ENCODE results near the gene XRN1.

DNA sequence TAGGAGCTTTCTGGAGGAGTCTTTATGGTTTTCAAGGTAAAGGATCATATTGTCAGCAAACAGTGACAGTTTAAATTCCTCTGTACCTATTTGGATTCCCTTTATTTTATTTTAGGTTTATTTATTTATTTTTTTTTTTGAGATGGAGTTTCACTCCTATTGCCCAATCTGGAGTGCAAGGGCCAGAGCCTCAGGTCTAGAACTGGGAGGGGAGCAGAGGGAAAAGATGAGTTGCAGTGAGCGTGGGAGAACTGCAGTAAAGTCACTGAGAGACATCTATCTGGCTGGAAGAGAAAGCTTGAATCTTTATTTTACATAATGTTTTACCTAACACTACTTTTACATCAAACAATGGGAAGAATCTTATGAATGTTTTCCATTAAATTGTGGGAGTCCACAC, 172.9 kb downstream of the XRN1 start:
- no peak for TF ChIP-seq CTCF (IDR thresholded peaks at IDR 0.05; ENCODE audit: insufficient read depth, low read length)
- no peak for TF ChIP-seq POLR2AphosphoS5 (IDR thresholded peaks at IDR 0.05; ENCODE audit: low read depth)
- no peak for TF ChIP-seq SPI1 (IDR thresholded peaks at IDR 0.05; ENCODE audit: borderline replicate concordance, low read depth)

Measured in HL-60 (cell line).